GM13976 (cell line): ENCODE results near the gene C6orf89.

Experiments
- DNase-seq: peaks from one replicate; pipeline ENCODE4 v3.0.0; 2012; ENCODE audit warnings: low spot score
- in situ Hi-C: fragments of 300-500 bp; cut with MboI; formaldehyde crosslinking; loops from one replicate; pipeline ENCODE4 v1.12.0; 2022; ENCODE audit warnings: low sequenced_read_pairs, mixed read lengths, inconsistent platforms; ENCODE audit not compliant: unreplicated experiment
- TF ChIP-seq, protein P1 (sequence below): IDR thresholded peaks from 2 replicates; pipeline ENCODE4 v1.5.1; 2012; ENCODE audit warnings: borderline replicate concordance, mild to moderate bottlenecking; ENCODE audit not compliant: insufficient read depth; ENCODE audit errors: extremely low read depth, missing control alignments, control extremely low read depth

Gene C6orf89

DNA sequence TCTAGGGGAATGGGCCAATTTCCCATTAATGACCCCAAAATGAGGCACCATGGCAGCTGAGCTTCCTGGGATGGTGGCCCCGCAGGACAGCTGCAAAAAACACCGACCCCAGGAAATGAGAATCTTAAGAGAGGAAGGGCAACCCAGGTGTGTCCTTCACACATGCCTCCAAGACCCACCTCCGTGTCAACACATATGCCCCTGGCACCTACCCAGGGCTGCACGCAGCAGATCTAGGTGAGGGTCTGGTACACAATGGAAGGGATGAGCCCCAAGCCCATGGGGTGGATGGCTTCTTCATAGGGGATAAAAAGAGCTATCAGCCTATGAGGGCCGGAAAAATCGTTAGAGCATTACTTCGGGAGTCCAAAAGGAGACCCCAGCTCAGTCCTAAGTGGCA, 90.8 kb downstream of the C6orf89 start:
- TF ChIP-seq, protein P1, sequence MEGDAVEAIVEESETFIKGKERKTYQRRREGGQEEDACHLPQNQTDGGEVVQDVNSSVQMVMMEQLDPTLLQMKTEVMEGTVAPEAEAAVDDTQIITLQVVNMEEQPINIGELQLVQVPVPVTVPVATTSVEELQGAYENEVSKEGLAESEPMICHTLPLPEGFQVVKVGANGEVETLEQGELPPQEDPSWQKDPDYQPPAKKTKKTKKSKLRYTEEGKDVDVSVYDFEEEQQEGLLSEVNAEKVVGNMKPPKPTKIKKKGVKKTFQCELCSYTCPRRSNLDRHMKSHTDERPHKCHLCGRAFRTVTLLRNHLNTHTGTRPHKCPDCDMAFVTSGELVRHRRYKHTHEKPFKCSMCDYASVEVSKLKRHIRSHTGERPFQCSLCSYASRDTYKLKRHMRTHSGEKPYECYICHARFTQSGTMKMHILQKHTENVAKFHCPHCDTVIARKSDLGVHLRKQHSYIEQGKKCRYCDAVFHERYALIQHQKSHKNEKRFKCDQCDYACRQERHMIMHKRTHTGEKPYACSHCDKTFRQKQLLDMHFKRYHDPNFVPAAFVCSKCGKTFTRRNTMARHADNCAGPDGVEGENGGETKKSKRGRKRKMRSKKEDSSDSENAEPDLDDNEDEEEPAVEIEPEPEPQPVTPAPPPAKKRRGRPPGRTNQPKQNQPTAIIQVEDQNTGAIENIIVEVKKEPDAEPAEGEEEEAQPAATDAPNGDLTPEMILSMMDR = no peak

DNA sequence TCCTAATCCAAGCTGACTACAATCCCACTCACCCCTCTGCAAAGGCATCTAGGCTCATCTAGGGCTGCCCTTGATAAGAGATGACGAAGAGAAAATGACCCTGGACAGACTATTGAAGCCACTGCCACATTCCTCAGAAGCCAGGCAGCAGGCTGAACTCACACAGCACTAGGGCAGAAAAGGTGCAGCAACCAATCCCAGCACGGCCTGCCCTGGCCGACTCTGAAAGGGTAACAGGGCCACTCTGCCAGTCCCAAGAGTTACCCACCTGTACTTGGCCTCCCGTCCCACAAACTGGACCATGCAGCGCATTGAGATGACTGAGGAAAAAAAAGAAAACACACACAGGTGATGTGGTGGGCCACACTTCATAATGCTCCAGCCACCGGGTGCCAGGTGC, 91.2 kb downstream of the C6orf89 start:
- TF ChIP-seq, protein P1 = no peak
- no peak for DNase-seq
- in situ Hi-C loops = no loop called here

More for the DNA sequence above, 90.8 kb downstream of the C6orf89 start:
- no peak for DNase-seq
- in situ Hi-C loops = no loop called here

GRCh38 chr6:36977470-36977941, 91.8 kb downstream of the C6orf89 start:
- DNase-seq = peak; percentile 76
- in situ Hi-C loops = no loop called here
- TF ChIP-seq, protein P1 = peak; percentile 31
